GM18505 (cell line): ENCODE data around the gene OR2L5.

Experiments
- ATAC-seq: cut with Tn5 transposase; IDR thresholded peaks from one replicate; pipeline ENCODE4 v1.9.1; 2021; ENCODE audit not compliant: unreplicated experiment
- POLR2A ChIP-seq: IDR thresholded peaks from 4 replicates; pipeline ENCODE4 v1.6.1; 2011; ENCODE audit warnings: borderline replicate concordance; ENCODE audit not compliant: insufficient read depth, insufficient read length; ENCODE audit errors: extremely low read depth

OR2L5 gene

DNA sequence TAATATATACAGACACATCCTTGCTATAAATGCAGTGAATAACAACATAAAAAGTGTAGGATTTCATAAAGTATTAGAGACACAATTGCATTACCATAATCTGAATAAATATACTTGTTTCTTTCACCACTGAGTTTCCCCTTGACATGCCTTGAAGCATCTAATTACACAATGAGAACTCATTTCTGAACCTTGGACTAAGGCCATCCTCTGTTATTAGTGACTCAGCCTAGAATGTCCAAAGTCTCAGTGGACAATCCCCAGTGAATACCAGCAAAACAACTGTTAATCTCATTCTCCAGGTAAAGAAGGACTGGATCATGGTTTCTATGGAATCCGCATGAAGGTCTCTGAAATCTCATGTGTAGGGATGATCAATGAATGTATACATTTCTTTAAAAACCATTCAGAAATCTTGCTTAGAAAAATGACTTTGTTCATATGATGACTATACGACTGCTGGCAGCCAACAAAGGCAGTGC is at the start of gene OR2L5:
Gene OR2L5, plus strand, starts transcription at position 432 of the 482 bp plus-strand sequence. CDS start 8,288 bp downstream, outside the sequence.
- no peak for ATAC-seq
- no peak for TF ChIP-seq POLR2A

DNA sequence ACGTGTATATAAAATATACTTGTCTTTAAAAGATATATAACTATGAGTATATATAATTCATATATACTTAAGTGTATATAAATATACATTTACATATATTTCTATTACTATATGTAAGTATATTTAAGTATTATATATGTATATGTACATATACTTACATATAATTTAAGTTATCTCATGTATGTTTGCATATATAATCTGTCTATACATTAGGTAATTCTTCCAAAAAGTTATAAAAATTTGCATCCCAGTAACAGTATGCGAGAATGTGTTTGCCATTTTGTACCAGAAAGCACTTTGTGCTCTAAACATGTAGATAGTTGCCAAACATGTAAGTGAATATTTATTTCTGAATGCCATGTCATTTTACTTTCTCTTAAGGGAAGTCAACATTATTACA is 48.5 kb upstream of the OR2L5 start, which contains the start of gene OR2AK2:
Gene OR2AK2, plus strand, starts transcription at position 301 of the 400 bp plus-strand sequence. CDS start 144 bp downstream, outside the sequence.
- no peak for ATAC-seq
- TF ChIP-seq POLR2A, result no peak

GRCh38 chr1:247966532-247967204 is 46.8 kb upstream of the OR2L5 start:
- peak; percentile 91 for ATAC-seq
- no peak for TF ChIP-seq POLR2A

DNA sequence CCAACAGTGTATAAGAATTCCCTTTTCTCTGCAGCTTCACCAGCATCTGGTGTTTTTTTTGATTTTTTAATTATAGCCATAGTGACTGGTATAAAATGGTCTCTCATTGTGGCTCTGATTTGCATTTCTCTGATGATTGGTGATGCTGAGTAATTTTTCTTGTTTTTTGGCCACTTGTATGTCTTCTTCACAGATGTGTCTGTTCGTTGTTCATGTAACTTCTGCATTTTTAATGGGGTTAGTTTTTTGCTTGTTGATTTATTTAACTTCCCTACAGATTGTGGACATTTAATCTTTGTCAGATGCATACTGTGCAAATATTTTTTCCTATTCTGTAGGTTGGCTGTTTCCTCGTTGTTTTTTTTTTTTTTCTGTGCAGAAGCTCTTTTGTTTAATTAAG is 20.5 kb upstream of the OR2L5 start:
- ATAC-seq, result no peak
- no peak for TF ChIP-seq POLR2A

DNA sequence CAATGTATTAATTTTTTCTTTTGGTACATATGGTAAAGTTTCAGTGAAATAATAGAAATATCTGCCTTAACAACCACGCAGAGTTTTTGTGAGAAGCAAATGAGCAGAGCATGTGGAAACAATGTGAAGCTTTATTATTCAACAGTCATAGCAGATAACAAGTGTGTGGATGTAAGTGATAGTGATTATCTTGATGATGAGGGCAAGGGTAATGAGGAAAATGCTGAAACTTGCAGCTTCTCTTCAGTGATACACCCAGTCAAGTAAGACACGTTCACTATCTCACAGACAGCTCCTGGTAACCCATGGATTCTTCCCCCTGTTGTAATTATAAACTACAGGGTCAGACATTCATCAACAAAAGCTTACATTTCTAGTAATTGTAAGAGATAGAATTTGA is 14.6 kb upstream of the OR2L5 start:
- ATAC-seq, result no peak
- no peak for TF ChIP-seq POLR2A

DNA sequence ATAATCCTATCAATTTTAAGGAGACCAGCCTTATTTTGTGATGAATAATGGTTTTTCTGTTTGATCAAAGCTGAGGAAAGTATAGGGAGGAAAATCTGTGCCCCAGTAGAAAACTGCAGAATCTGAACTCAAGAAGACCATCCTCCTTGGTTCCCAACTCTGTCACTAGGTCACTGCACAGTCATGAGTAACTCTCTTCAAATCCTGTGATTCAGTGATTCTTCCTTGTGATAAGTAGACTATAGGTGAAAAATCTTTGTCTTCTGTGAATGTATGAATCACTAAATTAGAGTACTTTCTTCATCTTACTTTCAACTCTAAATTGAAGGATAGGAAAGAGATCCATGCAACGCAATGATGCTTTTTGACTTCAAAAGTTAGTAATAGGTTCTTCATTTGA is 13.3 kb upstream of the OR2L5 start:
- TF ChIP-seq POLR2A, result no peak
- no peak for ATAC-seq

DNA sequence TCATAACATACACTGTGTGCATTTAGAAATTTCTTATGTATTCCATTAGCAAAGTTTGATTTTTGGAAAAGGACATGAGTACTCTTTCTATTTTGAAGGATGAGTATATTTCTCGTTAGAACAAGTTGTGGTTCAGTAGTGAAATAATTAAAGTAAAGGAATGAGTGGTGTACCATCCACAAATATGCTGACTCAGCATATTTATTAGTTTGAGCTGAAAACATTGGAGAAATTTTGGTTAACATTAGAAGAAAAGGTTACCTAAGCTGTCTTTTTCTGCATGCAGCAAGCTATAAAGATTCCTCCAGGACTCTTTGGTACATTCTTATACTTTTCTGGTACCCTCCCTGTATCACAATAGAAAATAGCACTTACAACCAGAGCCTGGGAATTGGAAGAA is 5.7 kb upstream of the OR2L5 start:
- no peak for TF ChIP-seq POLR2A
- no peak for ATAC-seq

GRCh38 chr1:248009681-248010080 is 3.8 kb upstream of the OR2L5 start:
- TF ChIP-seq POLR2A, result no peak
- ATAC-seq, result no peak

DNA sequence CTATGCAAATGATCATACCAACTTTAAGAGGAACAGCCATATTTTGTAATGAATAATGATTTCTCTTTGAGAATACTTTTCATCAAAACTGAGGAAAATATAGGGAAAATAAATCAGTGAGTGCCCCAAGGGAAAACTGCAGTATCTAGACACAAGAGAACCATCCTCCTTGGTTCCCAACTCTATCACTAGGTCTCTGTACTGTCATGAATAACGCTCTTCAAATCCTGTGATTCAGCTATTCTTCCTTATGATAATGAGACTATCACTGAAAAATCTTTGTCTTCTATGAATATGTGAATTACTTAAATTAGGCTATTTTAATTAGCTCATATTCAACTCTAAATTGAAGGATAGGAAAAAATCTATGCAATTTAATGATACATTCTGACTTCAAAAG is 2.3 kb downstream of the OR2L5 start:
- ATAC-seq, result no peak
- TF ChIP-seq POLR2A, result no peak

- no peak for TF ChIP-seq POLR2A
- ATAC-seq, result no peak
These were observed 16.3 kb downstream of the OR2L5 start, which contains the start of gene OR2L2 for GRCh38 chr1:248029770-248030169. TSS of gene OR2L2 (plus strand) at chr1:248030070. CDS start at chr1:248038268, 8,198 bp downstream.

- ATAC-seq, result no peak
- TF ChIP-seq POLR2A, result no peak
These were observed 31.7 kb downstream of the OR2L5 start for GRCh38 chr1:248045209-248045608.

- no peak for TF ChIP-seq POLR2A
- ATAC-seq, result no peak
These were observed 33.1 kb downstream of the OR2L5 start, which contains the start of gene OR2L3 for GRCh38 chr1:248046536-248046935. TSS of gene OR2L3 (plus strand) at chr1:248046836. CDS start at chr1:248060682, 13,846 bp downstream.

- no peak for ATAC-seq
These were observed 33.5 kb downstream of the OR2L5 start for GRCh38 chr1:248047008-248047407.

DNA sequence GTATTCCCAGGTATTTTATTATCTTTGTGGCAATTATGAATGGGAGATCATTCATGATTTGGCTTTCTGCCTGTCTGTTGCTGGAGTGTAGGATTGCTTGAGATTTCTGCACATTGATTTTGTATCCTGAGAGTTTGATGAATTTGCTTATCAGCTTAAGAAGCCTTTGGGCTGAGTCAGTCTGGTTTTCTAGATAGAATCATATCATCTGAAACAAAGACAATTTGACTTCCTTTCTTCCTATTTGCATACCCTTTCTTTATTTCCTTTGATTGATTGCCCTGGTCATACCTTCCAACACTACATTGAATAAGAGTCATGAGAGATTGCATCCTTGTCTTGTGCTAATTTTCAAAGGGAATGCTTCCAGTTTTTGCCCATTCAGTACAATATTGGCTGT is 41.2 kb downstream of the OR2L5 start:
- no peak for ATAC-seq
- no peak for TF ChIP-seq POLR2A

More at GRCh38 chr1:248047008-248047407, 33.5 kb downstream of the OR2L5 start:
- no peak for TF ChIP-seq POLR2A

DNA sequence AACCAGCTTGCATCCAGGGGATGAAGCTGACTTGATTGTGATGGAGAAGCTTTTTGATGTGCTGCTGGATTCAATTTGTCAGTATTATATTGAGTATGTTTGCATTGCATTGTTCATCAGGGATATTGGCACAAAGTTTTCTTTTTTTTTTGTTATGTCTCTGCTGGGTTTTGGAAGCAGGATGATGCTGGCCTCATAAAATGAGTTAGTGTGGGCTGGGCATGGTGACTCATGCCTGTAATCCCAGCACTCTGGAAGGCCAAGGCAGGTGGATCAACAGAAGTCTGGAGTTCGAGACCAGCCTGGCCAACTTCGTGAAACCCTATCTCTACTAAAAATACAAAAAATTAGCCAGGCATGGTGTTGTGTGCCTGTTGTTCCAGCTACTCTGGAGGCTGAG is 41.8 kb downstream of the OR2L5 start:
- no peak for TF ChIP-seq POLR2A
- ATAC-seq, result no peak

- TF ChIP-seq POLR2A, result no peak
- ATAC-seq, result no peak
These were observed 51.6 kb downstream of the OR2L5 start for GRCh38 chr1:248065071-248065470.
